Measurements from ENCODE around the gene GPR173. TPM values are rescaled to one million over a fixed set of nuclear protein-coding genes. Genes with fewer than 3 reads are reported as not detected.
A peak's percentile ranks its signal among the peaks of the same experiment; 100 is the strongest.

Gene GPR173
- total and polyA plus RNA-seq, 9 of the 15 experiments (the other 6 are each of a cell fraction or from before 2014, with no cell fraction given) = 0.01 TPM; not detected in 8

- TF ChIP-seq GABPA (tag; conservative IDR thresholded peaks at IDR 0.05; ENCODE audit: low read depth) (no peak; the same call in 1 of the 2 replicates), CBFA2T3 (IDR thresholded peaks at IDR 0.05) (no peak), NFE2L1 (tag; IDR thresholded peaks at IDR 0.05; ENCODE audit: borderline replicate concordance, low read depth) (no peak), ZNF830 (CRISPR knock-in tag; IDR thresholded peaks at IDR 0.05) (no peak), ZNF253 (CRISPR knock-in tag; conservative IDR thresholded peaks at IDR 0.05) (no peak), FOXK2 (conservative IDR thresholded peaks at IDR 0.05 in 1 of 2, IDR thresholded peaks at IDR 0.05 in 1 of 2; ENCODE audit: low read depth in 2 of 2) (no peak), ZNF639 (CRISPR knock-in tag; conservative IDR thresholded peaks at IDR 0.05 in 1 of 2, IDR thresholded peaks at IDR 0.05 in 1 of 2) (0 out of 4 replicates have a peak, but pooled peaks of 1 of the 2 experiments have one; percentile 59), ATF1 (CRISPR knock-in tag; IDR thresholded peaks at IDR 0.05) (no peak), ATF1 (tag; IDR thresholded peaks at IDR 0.05) (peak; percentile 47), ZBTB49 (CRISPR knock-in tag; IDR thresholded peaks at IDR 0.05; ENCODE audit: borderline replicate concordance) (no peak), ZBTB12 (CRISPR knock-in tag; IDR thresholded peaks at IDR 0.05) (no peak), EZH2 (IDR thresholded peaks at IDR 0.05; ENCODE audit: borderline replicate concordance, low read depth, low read length) (no peak), POLR2AphosphoS5 (IDR thresholded peaks at IDR 0.05; ENCODE audit: control insufficient read depth, insufficient read depth, low read depth, low read length) (no peak), NCOA4 (IDR thresholded peaks at IDR 0.05; ENCODE audit: partially characterized antibody) (no peak), MEF2A (IDR thresholded peaks at IDR 0.05; ENCODE audit: control insufficient read depth, low read depth, low read length) (no peak), ZNF277 (CRISPR knock-in tag; IDR thresholded peaks at IDR 0.05; ENCODE audit: borderline replicate concordance) (no peak), MBD1 (CRISPR knock-in tag; IDR thresholded peaks at IDR 0.05) (no peak), NR4A1 (CRISPR knock-in tag; IDR thresholded peaks at IDR 0.05) (no peak), NR4A1 (tag; IDR thresholded peaks at IDR 0.05) (no peak)
These were observed 45.4 kb downstream of the GPR173 start, which contains the start of gene KANTR (continued) for GRCh38 chrX:53093748-53094581.

All from K562 (cell line).